D341Med (cell line): ENCODE data around the gene MRPL30.
A peak's percentile ranks its signal among the peaks of the same experiment; 100 is the strongest.
"Not testable (repeated sequence)": the region's sequence is repeated elsewhere in the genome, so short reads cannot be mapped to it uniquely, and the experiment has no call there.

ENCODE experiments used
- DNase-seq: peaks from one replicate; pipeline ENCODE4 v3.0.0; 2012; ENCODE audit warnings: low spot score

Gene MRPL30

DNA sequence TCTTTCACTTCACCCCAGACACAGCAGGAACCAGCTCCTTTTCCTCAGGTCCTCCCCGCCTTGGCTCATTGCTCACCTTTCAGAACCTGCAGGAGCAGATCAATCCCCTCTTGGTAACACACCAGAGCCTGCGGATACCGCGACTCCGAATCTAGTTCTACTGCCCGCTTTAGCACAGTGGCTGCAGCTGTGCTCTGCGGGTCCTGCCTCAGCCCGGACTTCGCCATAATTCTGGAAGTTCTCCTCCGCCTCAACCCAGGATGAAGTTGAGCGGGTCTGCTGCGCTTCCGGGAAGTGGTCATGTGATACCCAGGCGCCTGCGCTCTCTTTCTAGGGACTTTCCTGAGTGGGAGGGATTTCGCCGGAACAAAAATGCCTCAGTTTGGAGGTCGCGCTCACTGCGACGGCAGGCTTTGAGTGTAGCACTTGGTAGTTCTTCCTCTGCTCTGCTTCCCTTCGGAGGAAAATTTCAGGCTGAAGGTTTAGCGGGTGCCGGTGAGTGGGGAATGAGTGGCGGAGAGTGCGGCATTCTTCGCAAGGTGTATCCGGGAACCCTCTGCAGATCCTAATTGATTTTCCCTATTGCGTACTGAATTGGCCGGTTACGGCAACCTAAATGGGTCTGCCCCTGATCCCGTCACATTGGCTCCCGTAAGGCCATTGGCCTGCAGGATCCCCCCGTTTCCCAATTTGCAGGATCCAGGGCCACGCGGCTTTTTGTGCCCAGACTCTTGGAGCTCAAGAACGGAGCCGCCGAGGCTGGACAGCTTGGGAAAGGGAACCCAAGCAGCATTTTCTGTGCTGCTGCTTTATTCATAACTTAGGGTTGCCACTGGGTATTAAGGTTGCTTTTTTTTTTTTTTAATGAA is at the start of gene MRPL30, which contains the start of gene MITD1:
TSS of gene MRPL30 (plus strand) at position 430 of the 869 bp plus-strand sequence. CDS start 5,020 bp downstream, outside the sequence.
TSS of gene MITD1 (minus strand) at position 304 of the 869 bp plus-strand sequence. CDS start at position 227, 77 bp downstream.
- DNase-seq, result peak; percentile 84

DNA sequence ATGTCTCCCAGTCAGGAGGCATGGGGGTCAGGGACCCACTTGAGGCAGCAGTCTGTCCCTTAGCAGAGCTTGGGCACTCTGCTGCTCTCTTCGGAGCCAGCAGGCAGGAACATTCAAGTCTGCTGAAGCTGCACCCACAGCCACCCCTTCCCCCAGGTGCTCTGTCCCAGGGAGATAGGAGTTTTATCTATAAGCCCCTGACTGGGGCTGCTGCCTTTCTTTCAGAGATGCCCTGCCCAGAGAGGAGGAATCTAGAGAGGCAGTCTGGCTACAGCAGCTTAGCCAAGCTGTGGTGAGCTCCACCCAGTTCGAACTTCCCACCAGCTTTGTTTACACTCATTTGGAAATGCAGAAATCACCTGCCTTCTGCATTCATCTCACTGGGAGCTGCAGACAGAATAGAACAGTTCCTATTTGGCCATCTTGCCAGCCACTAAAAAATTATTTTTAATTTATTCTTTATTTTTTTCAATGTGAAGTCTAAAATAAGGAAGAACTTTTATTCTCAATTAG is 45.9 kb upstream of the MRPL30 start:
- not testable (repeated sequence) for DNase-seq

DNA sequence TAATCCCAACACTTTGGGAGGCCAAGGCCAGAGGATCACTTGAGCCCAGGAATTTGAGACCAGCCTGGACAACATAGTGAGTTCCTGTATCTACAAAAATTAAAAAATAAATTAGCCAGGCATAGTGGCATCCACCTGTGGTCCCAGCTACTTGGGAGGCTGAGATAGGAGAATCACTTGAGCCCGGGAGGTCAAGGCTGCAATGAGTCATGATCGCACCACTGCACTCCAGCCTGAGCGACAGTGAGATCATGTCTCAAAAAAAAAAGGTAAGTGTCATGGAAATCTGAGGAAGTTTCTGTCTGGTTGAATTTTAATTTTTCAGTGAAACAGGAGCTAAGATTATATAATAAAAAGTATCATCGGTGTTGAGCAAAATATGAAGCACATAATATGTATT is 42.0 kb upstream of the MRPL30 start:
- no peak for DNase-seq

DNA sequence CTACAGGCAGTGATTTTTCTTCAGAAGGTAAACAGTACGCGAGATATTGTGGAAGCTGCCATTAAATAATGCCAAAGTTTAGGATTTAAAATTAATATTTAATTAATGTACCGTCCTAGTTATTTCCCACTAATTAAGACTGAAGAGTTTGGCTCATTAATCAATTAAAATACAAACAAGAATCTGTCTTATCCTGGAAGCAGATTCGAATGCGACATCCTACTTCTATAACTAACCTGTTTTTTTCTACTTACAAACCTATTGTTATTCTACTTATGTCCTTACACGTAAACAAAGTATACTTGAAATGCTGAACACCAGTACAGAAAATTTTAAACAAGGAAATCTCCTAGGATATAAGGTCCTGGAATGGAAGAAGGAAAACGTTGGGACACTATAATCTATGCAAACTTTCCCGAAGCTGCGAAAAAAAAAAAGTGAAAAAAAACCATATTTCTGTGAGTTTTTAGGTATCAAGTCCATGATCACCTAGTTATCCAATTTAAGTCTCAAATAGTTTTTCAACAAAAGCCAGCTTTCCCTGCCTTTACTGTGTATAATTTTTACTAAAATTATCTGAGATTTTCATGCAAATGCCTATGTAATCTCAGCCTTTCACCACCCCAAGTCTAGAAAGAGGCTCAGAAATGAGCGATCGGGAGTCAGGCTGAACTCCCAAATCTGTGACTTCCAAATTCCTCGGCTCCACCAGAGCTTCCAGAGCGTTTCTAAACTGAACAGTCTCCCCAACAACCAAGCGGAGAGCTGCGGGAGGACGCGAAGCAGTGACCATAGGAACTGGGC is 40.7 kb upstream of the MRPL30 start:
- DNase-seq, result no peak

DNA sequence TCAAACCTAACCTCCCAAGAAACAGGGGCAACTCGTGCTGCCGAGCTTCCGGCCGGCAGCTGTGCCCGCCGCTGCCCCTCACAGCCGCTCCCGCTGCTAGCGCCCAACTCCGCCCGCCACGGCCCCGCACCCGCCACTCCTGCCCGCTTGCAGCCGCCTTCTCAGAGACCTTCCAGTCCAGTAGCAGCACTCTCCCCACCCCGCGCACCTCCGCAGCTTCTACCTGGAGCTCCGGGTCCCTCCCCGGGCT is 40.2 kb upstream of the MRPL30 start:
- no peak for DNase-seq

DNA sequence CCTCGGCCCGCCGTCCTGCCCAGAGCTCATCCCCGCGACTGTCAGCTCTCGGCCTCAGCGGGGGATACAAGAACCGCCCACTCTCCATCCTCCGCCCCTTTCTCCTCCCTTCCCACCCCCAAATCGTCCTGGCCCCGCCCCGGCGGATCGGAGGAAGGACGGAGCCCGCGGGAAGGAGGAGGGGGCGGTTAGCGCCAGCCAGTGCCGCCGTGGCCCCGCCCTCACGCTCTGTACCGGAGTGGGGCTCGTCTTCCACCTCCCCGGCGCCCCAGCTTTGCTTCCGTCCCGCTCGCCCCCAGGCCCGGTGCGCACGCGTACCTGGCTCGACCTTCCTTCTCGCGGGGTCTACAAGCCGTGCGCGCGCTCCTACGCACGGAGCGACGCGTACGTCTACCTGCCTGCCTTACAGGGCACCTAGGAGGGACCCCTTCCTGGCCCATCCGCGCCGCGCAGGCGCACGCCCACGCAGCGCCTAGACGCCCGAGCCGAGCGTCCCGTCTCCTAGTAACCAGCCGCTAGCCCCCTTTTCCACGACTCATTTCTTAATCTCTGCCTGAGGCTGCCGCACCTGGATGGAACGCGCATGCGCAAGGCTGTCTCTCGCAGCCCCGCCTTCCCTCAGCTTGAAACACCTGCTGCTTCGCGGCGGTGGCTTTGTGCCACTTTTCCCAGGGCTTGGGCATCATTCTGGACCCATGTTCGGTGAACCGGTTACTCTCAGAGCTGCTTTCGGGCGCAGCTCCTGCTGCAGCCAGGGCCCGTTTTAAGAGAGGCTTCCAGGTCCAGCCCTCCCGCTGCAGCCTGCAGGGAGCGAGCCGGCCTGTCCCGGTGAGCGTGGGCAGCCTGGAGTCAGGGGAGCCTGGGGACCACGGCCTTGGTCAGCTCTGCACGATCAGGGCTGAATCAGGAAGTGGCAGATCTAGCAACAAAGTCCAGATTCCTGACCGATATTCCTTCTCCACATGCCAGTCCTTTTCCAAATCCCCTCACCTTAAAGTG is 39.6 kb upstream of the MRPL30 start, which contains the start of gene C2orf15:
TSS of gene C2orf15 (plus strand) at position 598 of the 999 bp plus-strand sequence. CDS start 8,852 bp downstream, outside the sequence.
- peak; percentile 90 for DNase-seq

DNA sequence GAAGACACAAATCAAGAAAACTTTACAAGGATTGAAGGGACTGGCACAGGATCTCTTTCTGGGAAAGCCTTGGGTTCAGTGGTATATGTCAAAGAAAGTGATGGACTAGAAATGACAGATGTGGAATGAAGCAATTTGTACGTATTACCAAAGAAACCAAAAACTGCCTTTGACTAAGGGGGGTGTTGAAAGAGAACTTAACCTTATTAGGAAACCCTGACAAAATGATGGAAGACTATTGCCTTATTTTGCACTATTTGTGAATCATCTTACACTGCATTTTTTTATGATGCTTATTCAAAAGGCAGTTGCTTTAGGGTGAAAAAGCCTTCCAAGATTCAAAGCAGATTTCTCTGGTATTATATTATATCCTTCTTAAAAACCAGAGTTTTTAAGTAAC is 30.3 kb upstream of the MRPL30 start:
- DNase-seq, result no peak

DNA sequence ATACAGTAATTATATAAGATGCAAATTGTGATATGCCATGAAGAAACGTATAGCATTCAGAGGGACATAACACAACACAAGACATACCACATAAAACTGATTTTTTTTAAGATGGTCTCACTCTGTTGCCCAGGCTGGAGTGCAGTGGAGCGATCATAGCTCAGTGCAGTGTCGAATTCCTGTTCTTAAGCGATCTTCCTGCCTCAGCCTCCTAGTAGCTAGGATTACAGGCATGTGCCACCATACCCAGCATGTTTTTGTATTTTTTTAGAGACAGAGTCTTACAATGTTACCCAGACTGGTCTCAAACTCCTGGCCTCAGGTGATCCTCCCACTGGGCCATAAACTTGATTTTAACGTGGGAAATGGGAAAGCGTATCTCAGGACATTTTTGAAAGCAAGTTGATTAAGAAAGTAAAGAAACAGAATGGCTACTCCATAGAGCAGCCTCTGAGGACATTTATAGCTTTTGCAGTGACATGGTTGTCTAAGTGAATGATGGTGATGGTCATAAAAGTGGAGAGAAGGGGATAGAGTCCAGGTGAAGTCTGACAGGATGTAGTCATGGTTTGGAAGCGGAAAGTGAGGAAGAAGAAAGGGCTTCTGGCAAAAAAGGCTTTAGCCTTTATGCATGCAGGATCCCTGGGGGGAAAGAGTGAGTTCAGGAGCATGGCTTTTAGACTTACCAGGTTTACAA is 28.6 kb upstream of the MRPL30 start:
- DNase-seq, result no peak

DNA sequence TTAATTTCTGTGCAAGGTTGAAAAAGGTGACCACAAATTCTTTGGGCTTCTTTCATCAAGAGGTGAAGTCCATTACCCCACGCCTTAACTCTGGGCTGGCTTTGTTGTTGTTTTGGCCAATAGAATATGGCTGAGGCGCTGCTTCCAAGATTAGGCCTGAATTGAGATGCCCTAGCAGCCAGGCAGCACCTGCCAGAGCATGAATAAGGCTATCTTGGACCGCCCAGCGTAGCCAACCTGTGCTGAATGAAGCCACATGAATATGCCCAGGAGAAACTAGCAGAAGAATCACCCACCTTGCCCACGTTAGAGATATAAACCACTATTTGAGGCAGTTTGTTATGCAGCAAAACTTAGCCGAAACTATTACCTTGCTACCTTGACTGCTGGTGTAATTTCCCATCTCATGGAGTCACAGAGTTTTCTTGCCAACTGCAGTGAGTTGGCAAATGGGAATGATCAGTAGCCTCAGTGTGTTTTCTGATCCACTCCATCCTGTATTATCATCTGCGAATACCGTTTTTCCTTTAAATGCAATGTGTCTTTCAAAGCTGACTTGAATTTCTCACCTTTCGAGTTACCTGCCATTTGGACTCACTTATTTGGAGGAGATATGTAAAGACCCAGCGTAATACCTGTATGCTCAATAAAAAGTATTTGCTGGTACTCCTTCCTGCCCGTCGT is 26.9 kb upstream of the MRPL30 start:
- DNase-seq, result peak; percentile 16

DNA sequence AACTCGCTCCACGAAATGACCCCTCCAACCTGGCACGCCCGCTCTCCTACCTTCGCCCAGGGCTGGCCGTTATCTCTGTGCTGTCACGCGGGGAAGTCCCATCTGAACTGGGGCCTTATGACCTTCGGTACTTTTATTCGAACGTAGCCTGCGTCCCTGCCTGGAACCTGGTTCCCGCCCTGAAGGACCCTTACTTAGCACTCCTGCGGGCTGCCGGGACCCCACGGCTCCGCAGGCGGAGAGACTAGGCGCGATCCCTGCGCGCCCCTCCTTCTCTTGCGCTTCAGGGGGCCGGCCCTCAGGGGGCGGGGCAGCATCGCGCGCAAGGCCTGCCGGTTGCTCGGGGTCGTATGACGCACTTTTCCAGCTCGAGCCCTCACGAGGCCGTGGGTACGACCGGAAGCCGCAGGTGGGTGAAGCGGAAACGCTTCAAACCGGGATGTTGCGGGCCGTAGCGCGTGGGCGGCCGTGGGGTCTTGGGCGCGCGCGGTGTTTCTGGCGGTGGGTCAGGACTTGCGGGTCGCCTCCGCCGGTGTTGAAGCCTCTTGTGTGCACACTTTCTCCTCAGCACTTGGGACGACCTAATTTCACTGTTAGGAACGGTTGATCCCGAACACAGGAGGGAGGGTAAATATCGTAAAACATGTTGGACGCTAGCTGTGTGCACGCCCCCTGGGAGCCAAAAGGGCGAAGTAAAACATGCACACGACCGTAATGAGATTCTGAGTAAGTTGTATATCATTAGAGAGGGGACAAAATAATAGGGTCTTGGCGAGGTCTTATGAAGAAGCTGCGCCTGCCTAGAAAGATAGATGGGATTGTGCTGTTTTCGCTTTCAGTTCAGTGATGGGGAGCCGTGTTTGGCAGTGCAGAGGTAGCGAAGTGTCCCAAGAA is 26.1 kb upstream of the MRPL30 start, which contains the start of the genes LIPT1 and TSGA10:
TSS of gene LIPT1 (plus strand) at position 325 of the 894 bp plus-strand sequence. CDS start 6,991 bp downstream, outside the sequence.
TSS of gene TSGA10 (minus strand) at position 300 of the 894 bp plus-strand sequence. CDS start 45,503 bp downstream, outside the sequence.
- peak; percentile 95 for DNase-seq

DNA sequence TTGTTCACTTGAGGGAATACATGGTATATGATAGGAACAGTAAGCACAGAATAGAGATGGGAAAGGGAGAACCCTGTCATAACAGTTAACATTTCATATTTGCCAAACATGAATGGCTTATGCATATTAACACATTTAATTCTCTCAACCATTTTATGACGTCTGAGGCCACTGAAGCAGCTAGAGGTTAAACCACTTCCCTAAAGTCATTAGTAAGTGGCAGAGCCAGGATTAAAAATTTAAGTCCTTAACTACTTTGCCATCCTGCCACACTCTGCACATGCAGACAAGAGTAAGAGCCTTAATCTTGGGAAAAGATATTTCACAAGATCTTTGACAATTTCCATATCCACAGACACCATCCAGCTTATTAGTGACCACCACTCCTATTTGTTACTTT is 24.1 kb upstream of the MRPL30 start:
- DNase-seq, result no peak

DNA sequence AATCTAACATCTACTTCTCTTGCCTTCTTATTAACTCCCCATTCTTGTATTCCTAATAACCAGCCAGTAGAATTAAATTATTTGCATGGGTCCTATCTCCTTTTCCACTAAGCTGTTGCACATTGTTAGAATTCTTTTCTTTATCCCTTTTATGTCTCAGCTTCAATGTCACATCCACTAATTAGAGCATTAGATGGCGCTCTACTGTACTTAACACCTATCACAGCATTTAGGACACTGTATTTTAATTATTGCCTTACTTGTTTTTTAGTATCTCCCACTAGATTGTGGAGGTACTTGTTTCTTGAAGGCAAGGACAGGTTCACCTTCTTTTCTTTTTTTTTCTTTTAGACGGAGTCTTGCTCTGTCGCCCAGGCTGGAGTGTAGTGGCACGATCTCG is 22.4 kb upstream of the MRPL30 start:
- no peak for DNase-seq

DNA sequence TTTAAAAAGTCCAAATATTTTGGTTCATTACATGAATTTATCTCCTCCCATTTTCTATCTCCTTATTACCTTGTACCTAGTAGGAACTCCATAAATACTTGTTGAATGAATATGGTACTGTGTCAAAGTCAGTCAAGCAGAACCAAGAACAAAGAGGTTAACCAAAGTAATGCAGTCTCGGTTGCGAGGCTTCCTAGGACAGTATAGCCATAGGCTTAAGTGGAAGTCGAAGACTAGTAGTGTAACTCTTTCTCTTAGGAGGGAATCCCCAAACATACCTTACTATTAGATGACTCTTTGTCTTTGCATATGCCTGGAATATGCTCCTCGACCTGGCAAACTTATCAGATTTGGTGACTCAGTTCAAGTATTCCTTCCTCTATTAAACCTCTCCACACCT is 21.4 kb upstream of the MRPL30 start:
- no peak for DNase-seq

DNA sequence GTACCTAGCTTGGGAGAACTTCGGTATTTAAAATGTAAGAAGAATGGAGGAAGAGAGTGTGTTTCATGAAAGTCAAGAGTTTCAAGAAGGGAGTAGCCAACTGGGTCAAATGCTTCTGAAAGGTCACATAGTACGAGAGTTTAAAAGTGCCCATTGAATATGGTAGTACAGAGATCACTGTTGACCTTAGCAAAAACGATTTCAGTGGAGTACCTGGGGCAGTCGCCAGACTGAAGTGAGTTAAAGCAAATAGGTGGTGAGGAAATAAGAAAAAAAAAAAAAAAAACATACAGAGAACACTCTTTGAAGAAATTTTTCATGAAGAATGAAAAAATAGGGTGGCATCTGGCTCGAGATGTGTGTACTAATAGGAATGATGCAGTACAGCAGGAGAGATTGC is 14.8 kb upstream of the MRPL30 start:
- no peak for DNase-seq

DNA sequence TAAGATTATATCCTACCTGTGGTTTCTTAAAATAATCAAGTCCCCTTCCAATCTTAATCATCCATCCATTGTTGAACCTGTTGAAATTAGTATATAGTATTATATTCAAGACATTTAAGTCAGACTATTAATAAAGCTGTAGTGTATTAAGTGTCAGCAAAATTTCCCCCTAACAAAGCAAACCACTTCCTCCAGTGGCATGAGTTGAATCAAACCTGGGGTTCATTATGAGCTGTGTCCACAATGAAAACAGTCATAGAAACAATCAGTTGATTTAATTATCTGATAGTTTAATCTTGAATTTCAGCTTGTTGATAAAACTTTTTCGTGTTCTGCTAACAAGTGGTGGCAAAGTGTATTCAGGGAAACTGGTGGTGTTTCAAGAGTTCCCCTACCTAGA is 11.4 kb upstream of the MRPL30 start:
- no peak for DNase-seq

DNA sequence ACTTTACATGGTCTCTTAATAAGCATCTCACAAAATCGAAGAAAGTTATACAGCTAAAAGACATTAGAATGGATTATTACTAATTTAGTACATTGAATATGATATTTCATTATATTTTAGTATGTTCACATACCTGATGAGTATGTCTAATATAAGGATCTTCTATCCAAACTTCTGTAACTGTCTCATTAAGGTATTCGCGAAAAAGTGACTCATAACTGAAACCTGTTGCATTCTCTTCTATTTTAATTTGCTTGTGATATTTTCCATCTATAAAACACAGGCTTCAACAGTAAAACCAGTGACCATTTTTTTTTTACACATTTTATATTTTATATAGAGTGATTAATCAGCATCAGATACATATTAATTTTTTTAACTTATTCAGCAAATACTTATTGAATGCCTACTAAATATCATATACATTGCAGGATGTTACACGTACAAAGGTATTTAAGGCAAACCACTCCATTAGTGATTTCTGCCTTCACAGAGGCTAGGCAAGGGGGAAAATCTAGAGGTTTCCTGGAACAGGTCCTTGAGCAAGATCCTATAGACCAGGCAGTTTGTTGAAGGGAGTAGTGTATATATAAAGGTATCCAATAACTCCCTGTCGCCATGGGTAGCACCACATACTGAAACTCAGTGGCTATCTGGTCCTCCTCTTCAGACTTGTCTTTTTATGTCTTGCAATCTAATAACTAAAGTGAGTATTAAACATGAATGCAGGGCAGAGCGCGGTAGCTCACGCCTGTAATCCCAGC is 9.4 kb upstream of the MRPL30 start:
- no peak for DNase-seq

DNA sequence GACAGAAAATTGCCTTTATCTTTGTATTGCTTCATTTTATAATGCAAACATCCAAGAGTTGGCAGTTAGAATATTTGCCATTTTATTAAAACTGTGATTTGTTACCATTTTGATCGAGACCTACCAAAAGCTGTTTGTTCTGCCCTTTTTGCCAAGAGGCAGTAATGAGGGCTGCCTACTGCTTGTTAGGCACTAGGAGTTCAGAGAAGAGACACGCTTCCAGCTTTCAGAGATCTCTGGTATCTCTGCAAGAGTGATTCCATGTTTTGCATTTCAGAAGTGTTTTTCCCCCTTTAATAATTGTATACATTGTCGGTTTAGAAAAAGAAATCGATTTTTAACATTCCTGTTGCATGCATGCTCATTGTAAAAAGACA is 628 bp downstream of the MRPL30 start:
- no peak for DNase-seq

DNA sequence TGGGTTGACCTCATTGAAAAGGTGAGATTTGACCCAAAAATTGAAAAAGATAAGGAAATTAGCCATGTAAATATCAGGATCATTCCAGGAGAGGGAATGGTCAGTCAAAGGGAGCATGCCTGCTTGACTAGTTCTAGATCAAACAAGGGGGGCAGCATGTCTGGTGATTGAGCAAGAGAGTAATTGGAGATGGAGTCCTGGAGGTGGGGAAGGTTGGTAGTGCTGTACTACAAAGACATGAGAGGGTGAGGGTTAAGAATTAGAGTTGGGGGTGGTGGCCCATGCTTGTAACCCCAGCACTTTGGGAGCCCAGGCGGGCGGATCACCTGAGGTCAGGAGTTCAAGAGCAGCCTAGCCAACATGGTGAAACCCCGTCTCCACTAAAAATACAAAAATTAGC is 2.0 kb downstream of the MRPL30 start:
- DNase-seq, result no peak
